HG02884 (cell line): ENCODE data around the gene KRTAP23-1.

ENCODE experiments used
- ATAC-seq: cut with Tn5 transposase; IDR thresholded peaks from one replicate; pipeline ENCODE4 v1.9.1; 2021; ENCODE audit warnings: mild to moderate bottlenecking, moderate library complexity; ENCODE audit not compliant: unreplicated experiment

KRTAP23-1 gene, protein sequence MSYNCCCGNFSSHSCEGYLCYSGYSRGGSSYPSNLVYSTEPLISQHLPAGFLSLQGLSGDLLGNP

DNA sequence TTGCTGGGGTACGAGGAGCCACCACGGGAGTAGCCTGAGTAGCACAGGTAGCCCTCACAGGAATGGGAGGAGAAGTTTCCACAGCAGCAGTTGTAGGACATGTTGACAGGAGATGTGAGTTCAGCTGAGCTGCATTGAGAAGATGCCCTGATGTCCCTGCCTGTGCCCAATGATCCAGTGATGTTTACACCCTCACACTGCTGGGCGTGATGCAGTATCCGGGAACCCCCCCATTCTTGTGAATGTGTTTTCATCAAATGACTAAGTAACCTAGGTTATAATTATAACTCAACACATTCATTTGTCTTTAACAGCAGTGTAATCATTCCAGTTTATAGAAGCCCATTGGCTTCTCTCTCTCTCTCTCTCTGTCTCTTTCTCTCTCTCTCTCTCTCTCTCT, at the start of gene KRTAP23-1:
KRTAP23-1 (minus strand) TSS at position 101 of the 400 bp plus-strand sequence; CDS start at position 101, 0 bp downstream.
- no peak for ATAC-seq

DNA sequence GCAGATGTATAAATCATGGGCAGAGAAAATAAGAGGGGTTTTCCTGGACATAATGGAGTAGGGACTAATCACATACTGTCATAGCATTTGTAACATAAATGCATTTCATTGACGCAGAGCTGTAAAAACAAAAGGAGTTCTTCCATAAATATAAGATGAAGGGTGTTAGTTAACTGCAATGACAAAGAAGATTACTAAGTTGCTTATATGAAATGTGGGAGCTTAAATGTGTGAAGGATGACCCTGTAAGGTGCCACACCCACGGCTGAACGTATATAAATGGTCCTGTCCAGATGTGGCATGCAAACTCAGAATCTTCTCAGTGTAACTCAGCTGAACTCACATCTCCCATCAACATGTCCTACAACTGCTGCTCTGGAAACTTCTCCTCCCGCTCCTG, 47.3 kb upstream of the KRTAP23-1 start, which contains the start of gene KRTAP13-1:
KRTAP13-1 (plus strand) TSS at position 301 of the 400 bp plus-strand sequence; CDS start at position 357, 56 bp downstream.
- ATAC-seq = no peak

DNA sequence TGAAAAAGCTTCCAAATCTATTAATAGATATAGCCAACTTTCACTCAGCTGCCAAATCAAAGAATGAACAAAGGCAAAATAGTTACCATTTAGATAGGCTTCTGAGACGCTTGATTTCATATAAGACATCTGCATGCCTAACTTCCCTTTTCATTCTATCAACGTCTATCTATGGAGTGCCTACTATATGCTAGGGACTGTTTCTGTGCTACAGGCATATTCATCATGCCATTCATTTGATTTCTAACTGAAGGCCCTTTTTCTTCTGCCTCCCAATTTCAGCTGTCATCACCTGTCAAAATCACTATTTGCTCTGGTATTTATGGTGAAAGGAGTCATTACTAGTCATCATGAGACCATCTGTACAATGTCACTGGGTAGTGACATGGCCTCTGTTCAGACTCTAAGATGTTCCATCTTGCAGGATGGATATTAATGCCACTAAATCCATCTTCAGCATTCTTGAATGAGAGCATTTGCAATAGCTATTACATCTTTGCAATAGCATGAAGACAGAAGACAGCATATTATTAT, 43.2 kb upstream of the KRTAP23-1 start:
- ATAC-seq = no peak

DNA sequence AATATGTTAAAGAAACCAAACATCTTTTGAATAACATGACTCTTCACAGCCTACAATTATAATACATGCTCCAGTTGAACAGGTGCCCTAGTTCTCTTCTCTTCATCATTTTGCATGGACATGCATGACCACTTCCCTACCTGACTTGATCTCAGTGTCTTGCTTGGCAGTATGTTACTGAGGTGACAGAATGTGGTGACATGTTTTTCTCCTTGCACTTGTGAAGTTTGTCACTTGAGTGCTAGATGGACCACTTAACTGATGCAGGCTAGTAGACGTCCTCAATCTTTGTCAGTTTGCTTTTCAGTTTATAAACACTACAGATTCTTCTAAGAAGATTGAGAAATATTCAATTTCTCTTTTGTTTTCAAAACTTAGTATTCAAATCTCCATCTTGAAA, 33.8 kb upstream of the KRTAP23-1 start:
- no peak for ATAC-seq

DNA sequence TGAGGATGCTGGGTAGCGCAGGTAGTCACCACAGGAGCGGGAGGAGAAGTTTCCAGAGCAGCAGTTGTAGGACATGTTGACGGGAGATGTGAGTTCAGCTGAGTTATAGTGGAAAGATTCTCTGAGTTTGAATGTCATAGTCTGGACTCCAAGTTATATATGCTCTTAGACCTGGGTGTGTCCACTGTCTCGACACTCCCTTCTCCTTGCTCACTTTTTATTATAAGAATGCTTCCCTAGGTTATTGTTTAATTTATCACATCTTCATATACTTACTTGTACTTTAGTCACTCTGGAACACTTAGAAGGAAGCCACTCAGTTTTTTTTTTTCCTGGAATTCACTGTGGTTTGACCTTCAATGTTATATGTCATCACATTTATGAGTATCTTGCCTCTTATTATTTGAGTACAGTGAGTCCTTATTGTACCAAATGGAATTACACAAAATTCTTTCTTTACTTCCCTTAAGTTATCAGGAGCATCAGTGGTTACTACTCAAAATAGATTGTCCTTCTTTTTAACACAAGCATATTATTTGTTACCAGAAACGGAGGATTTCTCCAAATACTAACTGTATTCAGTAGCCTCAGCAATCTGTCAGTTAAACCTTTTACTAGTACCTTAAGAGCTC, 23.8 kb upstream of the KRTAP23-1 start, which contains the start of gene KRTAP13-2:
KRTAP13-2 (minus strand) TSS at position 133 of the 632 bp plus-strand sequence; CDS start at position 75, 58 bp downstream.
- ATAC-seq = no peak

DNA sequence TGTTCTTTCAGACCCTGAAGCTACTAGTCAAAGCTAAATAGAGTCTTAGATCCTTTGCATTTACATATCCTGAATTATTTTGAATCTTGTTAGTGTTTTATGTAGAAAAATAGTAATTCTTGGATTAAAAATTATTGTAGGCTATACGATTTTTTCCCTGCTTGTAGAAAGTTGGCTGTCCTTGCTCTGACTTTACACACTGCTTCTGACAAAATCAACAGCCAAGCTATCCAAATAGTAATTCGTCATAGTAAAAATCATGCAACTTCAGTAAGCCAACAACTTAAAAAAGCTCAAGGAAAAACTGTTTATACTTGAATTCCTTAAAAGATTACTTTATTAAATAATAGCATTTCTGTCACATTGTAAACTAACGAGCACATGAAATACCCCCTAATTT, 7.5 kb upstream of the KRTAP23-1 start:
- no peak for ATAC-seq

DNA sequence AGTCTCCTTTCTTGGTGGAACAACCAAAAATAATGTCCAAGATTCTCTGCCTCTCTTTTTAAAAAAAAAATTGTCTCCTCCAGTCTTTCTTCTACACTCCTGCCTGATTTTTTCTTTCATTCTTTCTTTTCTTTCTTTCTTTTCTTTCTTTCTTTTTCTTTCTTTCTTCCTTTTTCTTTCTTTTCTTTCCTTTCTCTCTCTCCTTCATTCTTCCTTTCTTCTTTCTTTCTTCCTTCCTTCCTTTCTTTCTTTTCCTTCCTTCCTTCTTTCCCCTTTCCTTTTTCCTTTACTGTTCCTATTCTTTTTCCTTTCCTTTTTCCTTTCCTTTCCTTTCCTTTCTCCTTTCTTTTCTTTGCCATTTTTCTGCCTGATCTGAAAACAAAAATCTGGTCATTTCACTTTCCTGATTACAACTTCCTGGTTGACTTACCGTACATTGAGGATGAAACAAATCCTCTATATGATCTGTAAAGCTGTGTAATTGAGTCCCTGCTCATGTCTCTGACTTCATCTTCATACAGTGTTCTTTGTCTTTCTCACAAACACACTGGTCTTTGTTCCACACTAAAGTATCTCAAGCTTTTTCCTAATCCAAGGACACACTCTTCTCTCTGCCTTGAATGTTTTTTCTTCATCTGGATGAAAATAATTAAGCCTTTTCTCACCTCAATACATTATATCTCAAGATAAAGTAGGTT, 6.1 kb upstream of the KRTAP23-1 start:
- ATAC-seq = no peak

DNA sequence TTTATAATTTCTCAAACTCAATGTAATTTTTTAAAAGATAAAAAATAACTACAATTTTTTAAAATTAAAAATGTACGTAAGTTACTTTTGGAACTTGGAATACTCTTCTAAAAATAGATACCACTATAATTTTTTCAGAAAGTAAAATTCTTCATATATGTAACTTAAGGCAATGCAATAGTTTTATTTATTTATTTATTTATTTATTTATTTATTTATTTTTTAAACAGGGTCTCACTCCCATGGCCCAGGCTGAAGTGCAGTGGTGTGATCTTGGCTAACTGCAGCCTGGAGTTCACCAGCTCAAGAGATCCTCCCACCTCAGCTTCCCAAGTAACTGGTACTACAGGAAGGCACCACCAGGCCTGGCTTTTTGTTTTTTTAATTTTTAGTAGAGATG, 3.1 kb upstream of the KRTAP23-1 start:
- ATAC-seq = no peak

DNA sequence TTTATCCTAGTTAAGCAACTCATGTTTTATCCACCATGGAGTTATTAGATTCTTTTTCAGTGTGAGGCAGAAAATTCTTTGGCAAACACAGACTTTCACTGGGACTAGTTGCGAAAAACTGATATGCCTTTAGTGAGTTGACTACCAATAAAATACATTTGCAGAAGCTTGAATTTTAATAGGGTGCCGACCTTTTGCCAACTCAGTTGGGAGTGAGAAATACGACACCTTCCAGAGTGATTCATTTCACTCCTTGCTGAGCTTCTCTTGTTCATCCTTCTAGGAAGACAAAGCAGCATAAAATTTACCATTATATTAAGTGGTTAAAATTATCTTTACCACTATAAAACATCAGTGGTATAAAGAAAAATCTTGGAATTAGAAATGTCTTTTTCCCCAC, 1.2 kb upstream of the KRTAP23-1 start:
- ATAC-seq = no peak

DNA sequence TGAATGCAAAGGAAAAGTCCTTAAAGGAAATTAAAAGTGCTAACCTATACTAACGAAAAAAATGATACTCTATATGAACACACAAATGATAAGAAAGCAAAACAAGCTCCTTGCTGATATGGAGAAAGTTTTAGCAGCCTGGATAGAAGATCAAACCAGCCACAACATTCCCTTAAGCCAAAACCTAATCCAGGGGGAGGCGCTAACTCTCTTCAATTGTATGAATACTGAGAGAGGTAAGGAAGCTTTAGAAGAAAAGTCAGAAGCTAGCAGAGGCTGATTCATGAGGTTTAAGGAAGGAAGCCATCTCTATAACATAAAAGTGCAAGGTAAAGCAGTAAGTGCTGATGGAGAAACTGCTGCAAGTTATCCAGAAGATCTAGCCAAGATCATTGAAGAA, 3.4 kb downstream of the KRTAP23-1 start:
- ATAC-seq = no peak

DNA sequence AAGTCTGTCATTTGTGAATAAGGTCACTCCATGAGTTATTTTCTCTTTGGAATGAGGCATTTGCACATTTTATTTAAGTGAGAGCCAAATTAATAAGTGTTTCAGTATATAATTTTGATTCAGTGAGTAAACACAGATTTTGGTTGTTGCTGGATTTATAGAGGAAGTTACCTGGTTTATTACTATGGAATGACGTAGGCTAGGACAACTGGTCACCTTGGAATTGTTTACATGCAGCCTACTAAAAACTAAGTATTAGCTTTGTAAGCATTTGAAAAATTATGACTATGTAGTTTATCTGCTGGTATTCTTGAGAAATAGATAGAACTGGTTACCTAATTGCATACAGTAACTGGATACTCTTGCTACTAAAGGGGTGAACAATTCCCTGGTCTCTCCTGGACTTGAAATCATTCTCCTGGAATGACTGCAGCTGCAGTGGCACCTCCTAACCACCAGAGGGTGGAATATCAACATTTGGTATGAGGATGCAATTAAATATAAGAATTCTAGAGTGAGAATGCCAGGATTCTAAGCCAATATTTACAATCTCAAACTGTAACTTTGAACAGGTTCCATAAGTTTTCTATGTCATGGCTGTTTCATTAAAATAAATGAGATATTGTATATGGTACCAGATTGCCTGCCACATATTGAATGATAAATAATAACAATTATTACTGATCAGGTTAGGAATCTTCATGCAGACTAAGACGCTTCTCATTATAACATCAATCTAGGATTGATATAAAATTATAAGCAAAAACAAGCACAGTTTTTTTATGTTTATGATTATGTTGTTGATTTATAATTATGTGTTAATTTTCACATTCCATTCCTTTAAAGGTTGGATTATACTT, 7.5 kb downstream of the KRTAP23-1 start:
- ATAC-seq = no peak

DNA sequence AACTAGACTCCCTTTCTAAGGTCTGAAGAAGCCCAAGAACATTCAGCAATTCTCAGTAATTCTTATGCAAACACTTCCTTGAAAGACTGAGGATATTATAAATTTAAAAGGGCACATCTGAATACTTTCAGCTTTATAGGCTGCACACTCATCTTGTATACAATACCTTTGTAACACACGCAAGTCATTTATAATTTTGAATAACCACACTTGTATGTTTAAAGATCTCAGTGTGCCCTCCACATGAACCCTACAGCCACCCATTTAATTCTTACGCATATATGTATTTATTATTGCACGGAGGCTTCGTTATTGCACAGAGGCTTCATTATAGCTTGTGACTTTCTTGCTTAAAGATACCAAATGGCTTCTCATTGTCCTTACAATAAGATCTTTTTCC, 9.7 kb downstream of the KRTAP23-1 start:
- ATAC-seq = no peak

DNA sequence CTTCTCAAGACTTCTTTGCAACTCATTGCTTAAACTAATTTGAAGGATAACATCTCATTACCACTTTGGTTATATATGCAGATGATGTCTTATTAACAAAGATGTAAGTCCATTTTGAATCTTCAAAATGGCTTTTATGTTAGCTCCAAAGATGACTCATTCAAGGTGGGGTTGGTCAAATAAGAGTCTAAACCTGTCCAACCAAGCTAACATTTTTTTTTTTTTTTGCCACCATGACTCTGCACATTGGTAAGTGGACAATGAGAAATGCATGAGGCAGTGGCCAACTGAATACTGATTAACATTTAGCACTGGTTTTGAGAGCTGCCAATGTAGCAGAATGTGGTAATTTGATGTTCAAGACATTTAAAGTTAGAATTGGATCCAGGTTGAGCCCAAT, 10.6 kb downstream of the KRTAP23-1 start:
- no peak for ATAC-seq

DNA sequence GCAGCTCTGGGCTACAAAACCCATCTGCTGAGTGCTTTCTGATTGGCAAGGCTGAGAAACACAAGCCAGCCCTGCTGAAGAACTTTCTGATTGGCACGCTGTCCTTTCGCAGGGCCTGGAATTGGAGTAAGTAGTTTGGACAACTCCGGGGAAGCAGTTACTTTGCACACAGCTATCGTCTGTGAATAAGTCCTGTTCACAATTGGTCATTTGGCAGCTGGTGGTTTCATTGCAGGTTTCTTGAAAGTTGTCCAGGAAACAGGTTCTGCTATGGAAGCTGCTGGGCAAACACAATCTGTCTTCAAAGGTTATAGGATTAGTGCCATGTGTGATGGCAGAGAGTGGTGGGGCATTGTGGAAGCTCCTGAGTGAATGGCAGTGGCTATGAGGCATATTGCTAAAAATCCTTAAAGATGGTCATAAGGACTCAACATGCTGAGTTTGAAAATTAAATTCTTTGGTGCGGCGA, 11.1 kb downstream of the KRTAP23-1 start, which contains the start of gene KRTAP27-1:
KRTAP27-1 (minus strand) TSS at position 419 of the 469 bp plus-strand sequence; CDS start at position 393, 26 bp downstream.
- ATAC-seq = no peak

DNA sequence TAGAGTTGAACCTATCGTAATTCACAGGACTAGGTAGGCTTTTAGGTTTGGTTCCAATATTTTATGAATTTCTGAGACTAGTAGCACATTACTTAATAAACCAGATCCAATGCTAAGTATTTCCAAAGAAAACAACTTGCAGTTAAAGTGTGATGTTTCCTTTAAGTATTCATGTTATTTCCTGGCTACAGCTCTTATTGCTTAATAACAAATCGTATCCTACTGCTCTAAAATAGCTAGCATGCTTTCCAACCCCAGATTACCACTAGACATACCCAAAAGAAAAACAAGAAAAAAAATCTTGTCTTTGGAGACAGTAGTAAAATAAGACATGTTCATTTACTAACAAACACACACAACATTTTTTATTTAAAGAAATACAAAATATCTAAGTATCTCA, 11.8 kb downstream of the KRTAP23-1 start:
- no peak for ATAC-seq

DNA sequence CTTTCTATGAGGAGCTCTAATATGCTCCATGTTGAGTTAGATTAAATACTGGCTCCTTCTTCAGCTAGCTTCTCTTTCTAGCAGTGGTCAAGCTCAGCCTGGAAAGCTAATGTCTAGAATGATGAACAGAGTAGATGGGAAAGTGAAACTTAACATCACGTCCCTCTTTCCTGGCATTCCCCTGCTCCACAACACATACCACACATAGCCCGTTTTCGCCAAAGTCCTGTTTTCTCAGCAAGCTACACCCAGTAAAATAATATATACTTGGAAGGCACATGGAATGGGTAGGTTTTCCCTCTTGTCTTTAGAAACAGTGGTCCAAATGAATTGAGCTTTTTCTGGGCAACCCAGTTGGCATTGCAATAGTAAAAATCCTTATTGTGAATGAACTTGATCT, 14.7 kb downstream of the KRTAP23-1 start:
- no peak for ATAC-seq

DNA sequence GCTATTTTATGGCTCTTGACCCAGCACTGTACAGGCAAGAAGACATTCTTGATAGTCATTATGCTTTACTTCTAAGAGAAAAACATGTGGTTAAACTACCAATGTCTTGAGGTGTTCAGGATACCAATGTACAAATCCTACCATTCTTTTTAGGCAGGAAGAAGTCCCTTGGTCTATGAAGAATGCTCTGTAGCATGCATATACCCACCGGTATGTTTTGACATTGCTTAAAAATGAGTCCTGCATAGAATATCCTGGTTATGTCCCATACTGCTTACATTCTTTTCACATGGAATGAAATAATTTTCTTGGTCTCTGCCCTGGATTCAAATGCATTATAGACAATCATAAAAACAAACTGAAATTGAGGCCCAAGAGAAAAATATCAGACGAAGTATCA, 15.7 kb downstream of the KRTAP23-1 start:
- ATAC-seq = no peak

DNA sequence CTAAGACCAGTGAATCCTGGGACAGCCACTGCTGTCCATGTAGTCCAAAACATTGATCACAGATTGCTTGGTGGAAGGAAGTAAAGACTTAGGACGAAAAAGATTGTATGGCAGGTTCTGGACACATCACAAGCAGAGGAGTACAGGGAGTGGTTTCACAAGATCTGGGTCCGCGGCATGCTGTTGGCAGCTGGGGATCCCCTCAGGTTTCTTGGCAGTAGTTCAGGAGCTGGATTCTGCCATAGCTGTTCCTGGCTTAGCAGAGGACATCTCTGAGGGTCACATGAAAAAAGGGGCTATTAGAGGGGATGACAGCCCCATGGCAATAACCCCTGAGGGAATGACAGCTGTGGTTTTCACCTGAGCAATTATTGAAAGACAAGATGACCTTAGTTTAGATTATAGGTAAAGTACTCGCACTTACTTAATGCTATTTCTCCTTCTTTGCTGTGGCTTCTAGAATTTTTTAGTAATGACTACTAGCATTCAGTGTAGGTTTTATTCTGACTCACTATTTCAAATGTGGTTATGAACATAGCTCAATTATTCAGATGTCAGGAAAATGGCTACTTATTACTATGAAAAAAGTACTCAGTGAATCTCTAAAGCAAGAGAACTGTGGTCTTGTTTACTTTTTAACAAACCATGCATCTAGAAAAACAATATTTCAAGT, 19.1 kb downstream of the KRTAP23-1 start:
- ATAC-seq = no peak

DNA sequence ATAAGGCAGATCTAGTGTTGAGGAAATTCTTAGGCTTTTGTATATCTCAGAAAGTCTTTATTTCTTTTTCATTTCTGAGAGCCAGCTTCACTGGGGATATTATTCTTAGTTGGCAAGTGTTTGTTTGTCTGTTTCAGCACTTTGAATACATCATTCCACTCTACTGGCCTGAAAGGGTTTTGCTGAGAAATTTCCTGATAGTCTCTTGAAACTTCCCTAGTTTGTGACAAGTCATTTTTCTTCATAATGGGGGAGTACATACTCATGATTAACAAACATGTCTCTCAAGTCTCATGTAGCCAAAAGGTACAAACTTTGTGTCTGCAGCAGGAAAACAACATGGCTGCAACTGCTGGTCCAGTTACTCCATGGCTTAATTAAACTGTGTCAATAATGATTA, 22.0 kb downstream of the KRTAP23-1 start:
- no peak for ATAC-seq

DNA sequence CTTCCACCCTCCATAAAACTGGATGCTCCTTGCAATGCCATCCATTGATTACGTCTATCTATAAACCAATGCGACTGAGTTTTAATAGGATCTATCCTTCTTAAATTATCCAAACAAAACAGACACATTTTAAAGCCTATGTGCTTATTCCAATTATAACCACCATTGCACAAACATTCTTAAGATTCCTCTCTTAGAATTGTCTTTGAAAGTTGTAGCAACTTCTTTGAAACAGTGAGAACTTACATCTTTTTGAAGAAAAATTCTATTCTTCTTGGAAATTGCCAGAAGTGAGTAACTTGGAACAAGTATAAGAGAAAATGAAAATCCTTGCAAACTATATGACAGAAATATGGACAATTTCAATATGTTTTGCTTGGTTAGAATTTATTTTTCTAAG, 28.2 kb downstream of the KRTAP23-1 start, which contains the start of gene KRTAP26-1:
KRTAP26-1 (minus strand) TSS at position 101 of the 400 bp plus-strand sequence. CDS start 280 bp downstream, outside the sequence.
- no peak for ATAC-seq
